Mucosa of descending colon (tissue), 3 donors: ENCODE data around the gene NEGR1. TPM values are rescaled to one million over a fixed set of nuclear protein-coding genes. Genes with fewer than 3 reads are reported as not detected.
A peak's percentile ranks its signal among the peaks of the same experiment; 100 is the strongest.

Experiments used
- ATAC-seq: fragments of 200-7000 bp; cut with Tn5 transposase; one replicate; pipeline ENCODE4 v1.9.1; 2020; ENCODE audit warnings: mild to moderate bottlenecking, moderate library complexity
- DNase-seq, 3 donors: peaks; one replicate each; pipeline ENCODE4 v3.0.0-alpha.2; 2020
- H3K36me3 ChIP-seq: fragments of 200-600 bp; one replicate; pipeline ENCODE4 v1.8.0; 2021; ENCODE audit warnings: low read depth, mild to moderate bottlenecking
- H3K4me1 ChIP-seq: fragments of 200-600 bp; one replicate; pipeline ENCODE4 v1.8.0; 2021; ENCODE audit warnings: low read depth, mild to moderate bottlenecking
- H3K4me3 ChIP-seq: fragments of 200-600 bp; one replicate; pipeline ENCODE4 v1.8.0; 2021; ENCODE audit warnings: mild to moderate bottlenecking
- H3K9me3 ChIP-seq: fragments of 200-600 bp; one replicate; pipeline ENCODE4 v1.8.0; 2021; ENCODE audit warnings: mild to moderate bottlenecking
- intact Hi-C, 2 donors: fragments of 100-400 bp; cut with DNase I in 1 of 2; cut with micrococcal nuclease in 1 of 2; formaldehyde crosslinking; loops; one replicate each; pipeline versions ENCODE4 v1.11.0 to v1.11.1; 2022; cut with DNase I, micrococcal nuclease
- total RNA-seq, 3 donors: library from RNA; stranded (reverse); fragmentation: NEBNext Ultra II Directional in 2 of 3; extraction: Animal tissue kit (Norgen Biotek cat#: 25700) in 2 of 3; gene quantifications; one replicate each; pipeline versions ENCODE4 v1.2.1 to v1.2.4, GENCODE V29; 2021 to 2023
- TF ChIP-seq, protein P1 (sequence below): fragments of 200-600 bp; IDR thresholded peaks from one replicate; pipeline ENCODE4 v1.8.0; 2022; ENCODE audit warnings: antibody characterized with exemption, mild to moderate bottlenecking
- donor health status: DM: no; HTN: no; CAD: no; lungs with moderate emphysema.
- donor health status: DM: no; HTN: no; CAD: no.
- donor health status: DM: no; HTN: yes; CAD: no.

NEGR1 gene
- total RNA-seq, 3 donors from 2014 or later: 2.3 to 47.9 (median 8.0) TPM

DNA sequence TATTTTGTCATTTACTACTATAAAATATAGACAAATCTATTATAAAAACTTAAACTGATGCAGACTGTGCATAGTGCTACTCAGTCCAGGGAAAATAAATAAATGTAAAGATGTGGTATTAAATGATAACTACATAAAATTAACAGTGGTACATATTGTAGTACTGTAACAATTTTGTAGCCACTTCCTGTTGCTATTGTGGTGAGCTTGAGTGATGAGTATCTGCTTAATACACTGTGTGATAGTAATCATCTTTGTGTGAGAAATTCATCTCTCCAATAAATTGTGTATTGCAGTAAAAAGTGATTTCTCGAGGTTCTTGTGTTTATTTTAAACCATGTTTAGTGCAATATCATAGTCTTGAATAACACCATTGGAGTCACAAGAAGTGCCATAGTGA lies 848.1 kb downstream of the NEGR1 start:
- no peaks in the 10 kb centered on the region for H3K4me1 ChIP-seq
- intact Hi-C loops: no loop called here
- H3K9me3 ChIP-seq: no peaks in the 10 kb centered on the region
- TF ChIP-seq, protein P1, sequence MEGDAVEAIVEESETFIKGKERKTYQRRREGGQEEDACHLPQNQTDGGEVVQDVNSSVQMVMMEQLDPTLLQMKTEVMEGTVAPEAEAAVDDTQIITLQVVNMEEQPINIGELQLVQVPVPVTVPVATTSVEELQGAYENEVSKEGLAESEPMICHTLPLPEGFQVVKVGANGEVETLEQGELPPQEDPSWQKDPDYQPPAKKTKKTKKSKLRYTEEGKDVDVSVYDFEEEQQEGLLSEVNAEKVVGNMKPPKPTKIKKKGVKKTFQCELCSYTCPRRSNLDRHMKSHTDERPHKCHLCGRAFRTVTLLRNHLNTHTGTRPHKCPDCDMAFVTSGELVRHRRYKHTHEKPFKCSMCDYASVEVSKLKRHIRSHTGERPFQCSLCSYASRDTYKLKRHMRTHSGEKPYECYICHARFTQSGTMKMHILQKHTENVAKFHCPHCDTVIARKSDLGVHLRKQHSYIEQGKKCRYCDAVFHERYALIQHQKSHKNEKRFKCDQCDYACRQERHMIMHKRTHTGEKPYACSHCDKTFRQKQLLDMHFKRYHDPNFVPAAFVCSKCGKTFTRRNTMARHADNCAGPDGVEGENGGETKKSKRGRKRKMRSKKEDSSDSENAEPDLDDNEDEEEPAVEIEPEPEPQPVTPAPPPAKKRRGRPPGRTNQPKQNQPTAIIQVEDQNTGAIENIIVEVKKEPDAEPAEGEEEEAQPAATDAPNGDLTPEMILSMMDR: no peak
- DNase-seq (no peak), ATAC-seq (no peak)
- no peaks in the 10 kb centered on the region for H3K36me3 ChIP-seq
- H3K4me3 ChIP-seq: no peak overlapping the region

DNA sequence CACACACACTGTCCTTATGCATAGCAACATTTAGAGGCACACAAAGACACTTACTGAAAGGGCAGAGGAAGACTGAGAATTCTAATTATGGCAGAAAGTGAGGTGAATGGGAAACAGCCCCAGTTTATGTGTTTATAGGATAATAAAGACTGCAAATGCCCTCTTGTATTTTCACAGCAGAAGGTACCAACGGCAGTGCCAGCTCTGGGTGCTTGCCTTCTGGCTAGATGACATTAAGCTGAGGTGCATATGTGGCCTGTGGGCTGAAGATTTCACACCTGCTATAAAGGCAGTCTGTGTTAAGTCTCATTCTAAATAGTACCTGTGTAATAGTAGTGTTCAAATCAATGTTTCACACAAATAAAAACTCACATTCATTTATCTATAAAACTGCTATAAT lies 854.3 kb downstream of the NEGR1 start:
- DNase-seq (peak in 2 of 3 donors; percentile 32 to 46), ATAC-seq (peak; percentile 66)
- intact Hi-C loops: no loop called here
- Histone ChIP-seq H3K36me3 (no peaks in the 10 kb centered on the region), H3K4me3 (no peak overlapping the region), H3K4me1 (peaks cover 7% of the 10 kb centered on the region), H3K9me3 (no peaks in the 10 kb centered on the region)
- TF ChIP-seq, protein P1: no peak

DNA sequence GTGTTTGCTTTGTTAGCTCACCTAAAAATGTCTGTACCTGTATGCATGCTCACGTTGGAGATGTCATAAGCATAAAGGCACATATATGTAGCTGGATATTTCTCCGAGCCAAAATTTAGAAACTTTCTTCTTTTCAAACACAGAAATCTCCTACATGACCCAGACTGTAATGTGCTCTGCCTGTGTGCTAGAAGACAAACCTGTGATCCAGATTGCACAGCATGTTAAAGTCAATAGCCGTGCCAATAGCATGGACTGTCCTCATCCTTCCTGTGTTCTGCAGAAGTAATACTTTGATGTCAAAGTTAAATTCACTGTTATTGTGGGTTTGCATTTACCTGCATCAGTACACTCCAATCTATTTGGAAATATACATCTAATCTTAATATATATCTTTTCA lies 855.3 kb downstream of the NEGR1 start:
- intact Hi-C loops: no loop called here
- Histone ChIP-seq H3K4me1 (peaks cover 7% of the 10 kb centered on the region), H3K4me3 (no peak overlapping the region), H3K36me3 (no peaks in the 10 kb centered on the region), H3K9me3 (no peaks in the 10 kb centered on the region)
- DNase-seq (no peak), ATAC-seq (no peak)
- TF ChIP-seq, protein P1: no peak

DNA sequence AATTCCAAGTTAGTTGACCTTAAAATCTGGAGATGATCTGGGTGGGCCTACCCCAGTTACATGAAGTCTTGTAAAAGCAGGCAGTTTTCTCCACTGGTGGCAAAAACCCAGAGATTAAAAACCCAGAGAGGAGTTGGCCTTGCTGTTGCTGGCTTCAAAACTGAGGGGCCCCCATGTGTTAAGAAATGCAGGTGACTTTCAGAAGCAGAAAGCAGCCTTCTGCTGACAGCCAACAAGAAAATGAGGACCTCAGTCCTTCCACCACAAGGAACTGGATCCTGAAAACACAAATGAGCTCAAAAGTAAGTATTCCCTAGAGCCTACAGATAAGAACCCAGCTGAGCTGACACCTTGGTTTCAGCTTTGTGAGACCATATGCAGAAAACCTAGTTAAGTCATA lies 857.8 kb downstream of the NEGR1 start:
- no peaks in the 10 kb centered on the region for H3K9me3 ChIP-seq
- H3K36me3 ChIP-seq: no peaks in the 10 kb centered on the region
- intact Hi-C loops: no loop called here
- DNase-seq (no peak), ATAC-seq (no peak)
- TF ChIP-seq, protein P1: no peak
- peaks cover 7% of the 10 kb centered on the region for H3K4me1 ChIP-seq
- no peak overlapping the region for H3K4me3 ChIP-seq

DNA sequence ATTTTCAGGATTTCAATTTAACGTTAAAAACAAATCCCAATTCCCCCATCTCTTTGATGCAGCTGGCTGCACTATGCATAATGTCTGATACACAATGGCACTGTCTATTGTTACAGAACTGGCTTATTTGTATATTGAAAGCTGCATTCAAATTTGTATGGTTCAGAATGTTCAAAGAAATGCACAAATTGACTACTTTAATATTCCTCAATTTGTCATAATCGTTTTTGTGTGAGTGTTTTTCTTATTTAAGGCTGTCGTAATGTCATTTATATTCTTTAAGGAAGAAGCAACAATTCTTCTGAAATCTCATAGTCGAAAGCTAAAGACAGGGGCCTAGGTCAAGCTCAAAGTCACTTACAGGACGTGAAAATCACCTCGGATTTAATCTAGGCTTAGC lies 860.1 kb downstream of the NEGR1 start:
- ATAC-seq: no peak
- Histone ChIP-seq H3K4me3 (no peak overlapping the region), H3K36me3 (no peaks in the 10 kb centered on the region), H3K4me1 (no peaks in the 10 kb centered on the region), H3K9me3 (no peaks in the 10 kb centered on the region)
- intact Hi-C loops: no loop called here
- no peak for DNase-seq
- TF ChIP-seq, protein P1: no peak

DNA sequence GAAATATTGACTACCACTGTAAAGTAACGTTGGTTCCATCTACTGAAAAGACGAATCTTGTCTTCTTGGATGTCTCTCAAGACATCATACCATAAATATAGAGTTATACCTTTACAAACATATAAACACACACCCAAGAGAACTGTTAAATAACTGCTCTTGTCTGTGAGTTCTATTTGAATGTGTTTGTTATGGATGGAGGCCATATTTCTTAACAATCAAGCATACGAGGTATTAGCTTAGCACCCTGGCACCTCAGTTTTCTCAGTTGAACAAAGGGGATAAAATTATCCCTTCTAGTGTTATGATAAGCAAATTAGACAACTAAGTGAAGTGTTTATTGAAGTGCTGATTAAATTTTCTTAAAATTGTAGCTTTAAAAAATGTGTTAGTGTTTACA lies 864.9 kb downstream of the NEGR1 start:
- DNase-seq: no peak
- TF ChIP-seq, protein P1: no peak
- intact Hi-C loops: no loop called here
- Histone ChIP-seq H3K4me1 (no peaks in the 10 kb centered on the region), H3K36me3 (no peaks in the 10 kb centered on the region), H3K4me3 (no peak overlapping the region), H3K9me3 (no peaks in the 10 kb centered on the region)
- ATAC-seq: no peak
